Suppressor macrophage (primary cell): ENCODE data around the gene ACSL3.
"Not testable (repeated sequence)": the region's sequence is repeated elsewhere in the genome, so short reads cannot be mapped to it uniquely, and the experiment has no call there.

Experiments
- DNase-seq, 4 experiments: peaks; one replicate each; pipeline ENCODE4 v3.0.0-alpha.2; 2020 to 2022

ACSL3 gene

DNA sequence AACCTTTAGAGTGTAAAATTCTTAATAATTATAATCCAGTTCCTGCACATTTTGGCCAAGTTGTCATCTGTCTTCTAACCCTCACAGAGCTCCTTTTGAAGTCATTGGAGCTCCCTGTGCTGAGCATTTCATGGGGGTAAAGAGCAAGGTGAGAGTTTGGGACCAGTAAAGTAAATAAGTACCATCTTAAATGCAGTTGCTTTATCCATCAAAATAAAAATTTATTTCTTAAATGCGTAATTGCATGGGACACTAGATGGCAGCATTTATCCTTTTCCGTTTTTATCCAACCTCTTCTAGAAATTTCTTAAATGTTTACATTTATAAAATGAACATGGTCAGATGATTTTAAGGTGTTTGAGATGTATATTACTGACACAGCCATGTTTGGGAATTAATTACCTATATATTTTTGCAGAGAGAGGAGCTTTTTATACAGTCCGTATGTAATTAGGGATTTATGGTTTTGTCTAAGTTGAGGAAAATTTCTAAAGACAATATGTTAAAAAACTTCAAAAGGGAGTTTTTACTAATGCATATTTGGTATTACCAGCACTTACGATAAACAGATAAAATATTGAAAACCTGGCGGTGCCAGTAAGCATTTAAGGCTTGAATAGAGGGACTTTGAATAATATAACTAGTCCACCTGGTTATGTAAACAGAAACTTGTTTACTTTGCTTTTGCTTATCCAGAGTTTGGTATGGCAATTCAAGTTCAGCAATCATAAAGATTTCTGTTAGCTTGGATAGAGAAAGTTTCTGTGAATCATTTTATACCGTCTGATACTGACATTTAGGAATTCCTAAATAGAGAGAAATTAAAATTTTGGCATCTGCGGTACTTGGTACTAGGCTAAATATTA, 54.5 kb downstream of the ACSL3 start:
- DNase-seq: peak in 1 of 4 experiments; percentile 24

DNA sequence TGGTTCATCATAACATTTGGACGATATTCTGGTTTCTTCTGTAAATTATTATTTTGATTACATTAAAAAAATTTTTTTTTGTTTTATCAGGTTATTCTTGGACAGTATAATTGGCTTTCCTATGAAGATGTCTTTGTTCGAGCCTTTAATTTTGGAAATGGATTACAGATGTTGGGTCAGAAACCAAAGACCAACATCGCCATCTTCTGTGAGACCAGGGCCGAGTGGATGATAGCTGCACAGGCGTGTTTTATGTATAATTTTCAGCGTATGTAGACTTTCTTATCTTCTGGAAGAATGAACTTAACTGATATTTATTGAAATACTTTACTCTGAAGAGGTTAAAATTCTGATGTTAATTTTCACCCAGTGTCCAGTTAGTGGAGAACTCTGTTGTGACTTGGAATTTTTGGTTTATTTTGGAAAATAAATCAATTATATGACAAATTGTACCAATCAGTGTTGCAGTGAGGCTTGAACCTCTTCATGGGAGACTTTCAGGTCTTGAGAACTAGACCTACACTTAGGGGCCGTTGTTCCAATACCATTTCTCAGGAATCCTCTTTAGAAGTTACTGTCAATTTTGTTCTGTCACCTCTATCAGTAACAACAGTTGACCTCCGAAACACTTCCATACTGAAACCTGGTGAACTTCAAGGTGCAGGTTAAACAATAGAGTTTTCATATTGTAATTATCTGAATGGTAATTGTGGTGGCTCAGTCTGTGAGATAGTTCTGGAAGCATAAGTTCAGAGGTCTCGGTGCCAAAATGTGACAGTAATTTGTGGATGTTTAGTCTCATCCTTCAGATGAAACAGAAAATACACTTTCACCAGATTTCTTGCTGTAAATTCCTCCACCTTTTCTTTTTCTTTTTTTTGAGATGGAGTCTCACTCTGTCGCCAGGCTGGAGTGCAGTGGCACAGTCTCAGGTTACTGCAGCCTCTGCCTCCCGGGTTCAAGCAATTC, 55.7 kb downstream of the ACSL3 start:
- no peak for DNase-seq

- DNase-seq: not testable (repeated sequence)
Measured at GRCh38 chr2:222917212-222917611, 56.4 kb downstream of the ACSL3 start.

GRCh38 chr2:222919841-222920526, 59.1 kb downstream of the ACSL3 start:
- DNase-seq: peak; percentile 26 to 55 (median 34)

- no peak for DNase-seq
Measured at GRCh38 chr2:222920657-222921186, 59.9 kb downstream of the ACSL3 start.

DNA sequence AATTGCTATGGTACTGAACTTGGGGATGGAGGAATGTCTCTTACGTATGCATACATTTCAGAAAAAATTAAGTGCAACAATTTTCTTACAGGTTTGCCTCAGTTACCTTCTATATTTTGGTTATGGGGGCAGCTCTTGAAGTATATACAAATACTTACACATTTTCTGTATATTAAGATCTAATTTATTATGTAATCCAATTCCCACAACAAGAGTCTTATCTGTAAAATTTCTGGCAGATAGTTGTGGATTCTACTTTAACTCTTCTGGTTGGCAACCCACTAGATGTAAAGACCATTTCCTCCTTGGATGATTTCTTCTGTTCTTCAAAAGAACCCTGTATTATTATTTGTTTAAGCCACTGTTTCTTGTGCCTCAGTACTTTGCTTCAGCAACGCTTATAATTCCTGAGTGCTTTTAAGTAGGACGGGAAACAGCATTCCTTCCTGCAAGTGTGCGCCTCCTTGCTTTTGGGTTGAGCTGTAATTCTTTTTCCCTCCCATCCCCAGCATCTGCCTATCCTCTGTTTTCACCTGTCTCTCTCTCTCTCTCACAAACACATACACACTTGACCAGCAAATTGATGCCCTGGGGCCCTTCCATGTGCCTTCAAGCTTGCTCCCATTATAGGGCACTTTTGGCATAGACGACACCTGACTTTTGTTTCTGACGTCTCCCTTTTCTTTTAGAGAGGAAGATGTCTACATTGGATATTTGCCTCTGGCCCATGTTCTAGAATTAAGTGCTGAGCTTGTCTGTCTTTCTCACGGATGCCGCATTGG, 61.4 kb downstream of the ACSL3 start:
- DNase-seq: no peak

- no peak for DNase-seq
Measured at GRCh38 chr2:222926915-222927314, 66.1 kb downstream of the ACSL3 start.

- no peak for DNase-seq
Measured at GRCh38 chr2:222927600-222927999, 66.8 kb downstream of the ACSL3 start.

DNA sequence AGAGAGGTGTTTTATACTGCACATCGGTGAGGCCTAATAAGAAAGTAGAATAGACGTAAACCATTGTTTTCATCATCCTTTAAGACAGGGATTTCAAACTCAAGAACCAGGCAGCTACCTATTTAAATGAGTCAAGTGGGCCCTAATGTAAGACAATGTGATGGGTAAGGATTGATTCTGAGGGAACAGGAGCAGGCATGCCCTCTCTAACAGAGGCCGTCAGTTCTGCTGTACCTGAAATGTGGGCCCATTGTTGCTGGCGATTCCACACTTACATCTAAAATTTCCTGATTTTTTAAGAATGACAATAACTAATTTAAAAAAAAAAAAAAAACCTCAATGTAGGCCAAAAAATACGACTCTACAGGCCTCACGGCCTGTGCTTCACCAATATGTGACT, 67.5 kb downstream of the ACSL3 start:
- no peak for DNase-seq

GRCh38 chr2:222930862-222931261, 70.0 kb downstream of the ACSL3 start:
- DNase-seq: no peak

DNA sequence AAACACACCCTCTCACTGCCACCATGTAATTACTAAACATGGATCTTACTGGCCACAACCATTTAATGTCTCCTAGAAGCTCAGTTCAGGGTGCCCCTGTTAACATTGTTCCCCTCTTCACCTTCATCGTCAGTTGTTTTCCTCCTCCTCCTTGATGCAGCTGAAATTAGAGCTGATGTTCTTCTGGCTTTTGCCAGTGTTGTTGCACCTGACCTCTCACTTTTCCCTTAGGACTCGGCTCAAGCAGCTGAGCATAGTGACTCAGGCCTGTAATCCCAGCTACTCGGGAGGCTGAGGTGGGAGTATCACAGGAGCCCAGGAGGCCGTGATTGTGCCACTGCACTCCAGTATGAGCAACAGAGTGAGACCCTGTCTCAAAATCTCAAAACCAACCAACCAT, 70.8 kb downstream of the ACSL3 start:
- no peak for DNase-seq

DNA sequence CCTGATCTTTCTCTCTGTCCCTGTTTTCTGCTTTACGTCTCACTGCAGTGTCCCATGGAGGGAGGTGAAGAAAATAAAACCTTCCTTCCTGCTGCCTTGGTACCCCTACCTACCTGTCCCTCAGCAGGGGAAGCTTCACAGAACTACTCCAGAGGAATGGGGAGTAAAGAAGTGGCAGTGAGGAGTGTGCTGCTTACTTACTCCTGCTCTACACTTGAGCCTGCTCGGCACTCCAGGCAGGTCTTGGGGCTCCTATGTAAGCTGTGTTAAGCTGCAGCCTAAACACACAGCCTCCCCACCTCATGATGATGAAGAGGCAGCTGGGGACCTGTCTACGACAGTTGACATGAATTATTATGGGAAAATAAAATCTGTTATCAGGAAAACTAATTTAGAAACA, 72.6 kb downstream of the ACSL3 start:
- no peak for DNase-seq

GRCh38 chr2:222935688-222936298, 75.0 kb downstream of the ACSL3 start:
- no peak for DNase-seq

GRCh38 chr2:222936705-222937104, 75.9 kb downstream of the ACSL3 start:
- no peak for DNase-seq

GRCh38 chr2:222938327-222938726, 77.5 kb downstream of the ACSL3 start:
- DNase-seq: no peak

GRCh38 chr2:222939208-222939856, 78.5 kb downstream of the ACSL3 start:
- DNase-seq: peak; percentile 67 to 79 (median 72)

GRCh38 chr2:222939979-222940378, 79.1 kb downstream of the ACSL3 start:
- no peak for DNase-seq

- no peak for DNase-seq
Measured at GRCh38 chr2:222941510-222942032, 80.7 kb downstream of the ACSL3 start.

- DNase-seq: no peak
Measured at GRCh38 chr2:222942561-222942960, 81.7 kb downstream of the ACSL3 start.

GRCh38 chr2:222942977-222943376, 82.1 kb downstream of the ACSL3 start:
- no peak for DNase-seq
